Endothelial cell of umbilical vein (primary cell): ENCODE results near the gene MDFIC. TPM values are rescaled to one million over a fixed set of nuclear protein-coding genes. Genes with fewer than 3 reads are reported as not detected.

Experiments
- BruUV-seq: library from RNA; stranded (reverse); fragments of 400-500 nt; replicated peaks from 2 replicates; lab custom pipeline; 2021; lab: Mats Ljungman, UMichigan
- CTCF ChIA-PET: fragments of 300-600, 350-600 bp; sonication (Branson Sonifier 250); formaldehyde crosslinking; loops from one replicate; lab custom pipeline; 2021; ENCODE audit warnings: antibody characterized with exemption, inconsistent platforms; lab: Charles Lee
- POLR2A ChIA-PET: fragments of 300-600, 350-600 bp; sonication (Branson Sonifier 250); formaldehyde crosslinking; loops from one replicate; lab custom pipeline; 2021; ENCODE audit warnings: antibody characterized with exemption, inconsistent platforms; lab: Charles Lee
- DNase-seq: peaks from one replicate; pipeline ENCODE4 v3.0.0-alpha.2; 2011; ENCODE audit warnings: low read depth, low spot score
- FAIRE-seq: peaks from 2 replicates; lab custom pipeline; 2011; peaks lifted over from hg19 to GRCh38; lab: Jason Lieb, UNC
- H2AFZ ChIP-seq: 2 replicates; pipeline ENCODE4 v1.6.0; 2012; ENCODE audit warnings: low read depth, low read length, control low read depth, inconsistent platforms
- H3K27ac ChIP-seq: 2 replicates; pipeline ENCODE4 v1.5.1; 2011; ENCODE audit warnings: low read depth, mild to moderate bottlenecking, control low read depth, low read length, moderate library complexity; ENCODE audit not compliant: insufficient read depth
- H3K27me3 ChIP-seq, 2 experiments: 2 replicates each; pipeline versions ENCODE4 v1.6.0 to v1.6.1; 2011; ENCODE audit warnings: low read length in 2 of 2, mixed read lengths in 1 of 2; ENCODE audit not compliant: control insufficient read depth in 2 of 2, insufficient read depth in 2 of 2
- H3K36me3 ChIP-seq, 2 experiments: 2 replicates in 1 of 2; 3 replicates in 1 of 2; pipeline ENCODE4 v1.5.1; 2011; ENCODE audit warnings: low read length in 2 of 2, mild to moderate bottlenecking in 1 of 2, moderate library complexity in 1 of 2; ENCODE audit not compliant: control insufficient read depth in 2 of 2, insufficient read depth in 2 of 2; ENCODE audit errors: extremely low read depth in 1 of 2
- H3K4me1 ChIP-seq: 3 replicates; pipeline ENCODE4 v1.5.1; 2011; ENCODE audit warnings: mild to moderate bottlenecking, low read length; ENCODE audit not compliant: control insufficient read depth, insufficient read depth; ENCODE audit errors: extremely low read depth
- H3K4me2 ChIP-seq: 2 replicates; pipeline ENCODE4 v1.6.1; 2011; ENCODE audit warnings: low read length, control low read depth, mixed read lengths; ENCODE audit not compliant: insufficient read depth
- H3K4me3 ChIP-seq, 3 experiments: fragments of 200-600 bp in 1 of 3; sonication (generic), shearing (Covaris generic) in 1 of 3; replicated peaks in 1 of 3; 2 replicates each; pipeline ENCODE4 v1.5.1; 2011 to 2016; ENCODE audit warnings: control low read depth in 3 of 3, low read length in 3 of 3, mild to moderate bottlenecking in 2 of 3, inconsistent platforms in 1 of 3, low read depth in 1 of 3, moderate library complexity in 1 of 3; ENCODE audit not compliant: insufficient read depth in 1 of 3
- H3K79me2 ChIP-seq: 2 replicates; pipeline ENCODE4 v1.6.0; 2012; ENCODE audit warnings: low read length, inconsistent platforms; ENCODE audit not compliant: control insufficient read depth, insufficient read depth
- H3K9ac ChIP-seq: replicated peaks from 2 replicates; pipeline ENCODE3; 2011; ENCODE audit warnings: low read length, control low read depth; ENCODE audit not compliant: insufficient read depth; ENCODE audit errors: extremely low read depth
- H3K9me1 ChIP-seq: replicated peaks from 3 replicates; pipeline ENCODE4 v1.6.0; 2011; ENCODE audit warnings: mild to moderate bottlenecking, low read length; ENCODE audit not compliant: control insufficient read depth, insufficient read depth; ENCODE audit errors: extremely low read depth
- H3K9me3 ChIP-seq: replicated peaks from 2 replicates; pipeline ENCODE4 v1.5.1; 2012; ENCODE audit warnings: low read length, inconsistent platforms; ENCODE audit not compliant: control insufficient read depth, insufficient read depth
- H4K20me1 ChIP-seq: replicated peaks from 2 replicates; pipeline ENCODE3; 2011; ENCODE audit warnings: mild to moderate bottlenecking, low read length; ENCODE audit not compliant: control insufficient read depth, insufficient read depth; ENCODE audit errors: extremely low read depth
- CTCF ChIP-seq, 2 donors: IDR thresholded peaks; 1 replicate in 1 of 2; 2 replicates in 1 of 2; pipeline ENCODE4 v1.5.1; 2011; ENCODE audit warnings: low read length in 2 of 2, mild to moderate bottlenecking in 2 of 2, moderate library complexity in 2 of 2, control low read depth in 1 of 2, inconsistent platforms in 1 of 2, low read depth in 1 of 2; ENCODE audit not compliant: insufficient read depth in 1 of 2; ENCODE audit errors: extremely low read depth in 1 of 2
- EZH2 ChIP-seq: IDR thresholded peaks from 2 replicates; pipeline ENCODE4 v1.6.1; 2012; ENCODE audit warnings: borderline replicate concordance, low read depth, mild to moderate bottlenecking, moderate library complexity, low read length, inconsistent platforms; ENCODE audit not compliant: severe bottlenecking
- FOS ChIP-seq: IDR thresholded peaks from 2 replicates; pipeline ENCODE4 v1.6.1; 2011; ENCODE audit warnings: mild to moderate bottlenecking, low read length, moderate library complexity, borderline replicate concordance; ENCODE audit not compliant: insufficient read depth
- GATA2 ChIP-seq: IDR thresholded peaks from 2 replicates; pipeline ENCODE4 v1.7.0; 2011; ENCODE audit warnings: low read depth, mild to moderate bottlenecking, moderate library complexity, mixed read lengths, low read length; ENCODE audit not compliant: insufficient read length, insufficient read depth
- JUN ChIP-seq: IDR thresholded peaks from 2 replicates; pipeline ENCODE4 v1.6.1; 2011; ENCODE audit warnings: borderline replicate concordance, low read depth; ENCODE audit not compliant: insufficient read length, insufficient read depth
- MYC ChIP-seq: IDR thresholded peaks from one replicate; pipeline ENCODE4 v1.6.1; 2011; ENCODE audit warnings: mild to moderate bottlenecking, low read depth, low read length
- POLR2A ChIP-seq: IDR thresholded peaks from 2 replicates; pipeline ENCODE4 v1.6.1; 2012; ENCODE audit warnings: low read depth, mild to moderate bottlenecking, control low read depth, low read length
- POLR2AphosphoS5 ChIP-seq: IDR thresholded peaks from 2 replicates; pipeline ENCODE4 v1.6.1; 2012; ENCODE audit warnings: low read depth, mild to moderate bottlenecking, control low read depth, low read length, moderate library complexity; ENCODE audit not compliant: insufficient read depth
- dilution Hi-C: fragments of 300-500 bp; cut with MboI; formaldehyde crosslinking; loops from one replicate; pipeline ENCODE4 v1.15.0; 2019; ENCODE audit warnings: low sequenced_read_pairs; ENCODE audit not compliant: extremely low pct_ligation_motif_present
- intact Hi-C: fragments of 100-400 bp; cut with micrococcal nuclease; formaldehyde crosslinking; loops from one replicate; pipeline ENCODE4 v1.10.0; 2022
- polyA plus RNA-seq, 4 experiments: library from polyadenylated mRNA; depleted of rRNA in 3 of 4; stranded (reverse) in 3 of 4; unstranded in 1 of 4; fragments of >200 nt; gene quantifications; 2 replicates each; pipeline versions ENCODE4 v1.2.1 to v1.2.3, GENCODE V29; 2011 to 2012; ENCODE audit warnings: missing spikeins in 1 of 4
- total RNA-seq: library from RNA; stranded (reverse); gene quantifications from 2 replicates; pipeline ENCODE4 v1.2.3, GENCODE V29; 2021
- TF ChIP-seq, protein P1 (sequence below): IDR thresholded peaks from 2 replicates; pipeline ENCODE4 v1.6.1; 2011; ENCODE audit not compliant: insufficient read depth, insufficient read length

MDFIC gene
- total and polyA plus RNA-seq, 2 donors (not counting 3 experiments of a cell fraction or from before 2014, with no cell fraction given): 6.5 to 14.2 TPM

DNA sequence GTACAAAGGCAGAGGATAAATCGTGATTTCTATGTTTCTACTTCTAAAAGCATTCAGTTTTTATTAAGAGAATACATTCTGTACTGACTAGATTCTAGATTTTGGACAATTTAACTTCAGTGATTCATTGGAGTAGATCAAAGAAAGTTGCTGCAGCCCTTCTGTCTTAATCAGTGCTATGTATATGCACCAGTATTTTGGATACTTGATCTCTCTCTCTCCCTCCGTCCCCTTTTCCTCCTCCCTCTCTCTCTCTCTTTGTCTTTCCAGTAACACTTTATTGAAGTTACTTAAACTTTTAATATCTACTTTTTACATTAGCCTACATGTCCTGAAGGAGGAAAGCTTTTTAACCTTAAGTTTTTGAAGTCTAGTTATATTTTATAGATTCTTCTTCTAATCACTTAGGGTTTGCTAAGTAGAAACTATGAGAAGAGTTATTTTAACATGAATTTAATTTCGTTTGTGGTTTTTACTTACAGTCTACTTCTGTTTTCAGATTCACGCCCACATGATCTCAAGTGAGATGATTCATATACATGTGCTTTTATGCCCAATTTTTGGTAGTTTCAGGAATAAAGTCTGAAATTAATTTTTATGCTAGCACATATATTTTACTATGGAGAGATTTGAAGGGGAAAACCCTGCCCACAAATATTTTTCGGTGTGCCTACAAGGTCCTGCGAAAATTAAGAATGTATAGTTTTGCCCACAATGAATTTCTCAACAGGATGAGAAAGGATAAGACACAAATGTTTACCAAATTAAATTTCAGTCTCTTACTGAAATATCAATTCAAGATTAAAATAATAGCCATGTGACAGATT is 9.1 kb downstream of the MDFIC start:
- Histone ChIP-seq H3K79me2 (peaks cover 3% of the 10 kb centered on the region), H3K9me1 (no peaks in the 10 kb centered on the region), H3K36me3 (no peaks in the 10 kb centered on the region), H3K9ac (no peak overlapping the region), H3K4me1 (peaks cover 14% of the 10 kb centered on the region), H3K27me3 (no peaks in the 10 kb centered on the region), H3K4me3 (no peak overlapping the region), H4K20me1 (no peaks in the 10 kb centered on the region), H2AFZ (no peak overlapping the region), H3K9me3 (no peaks in the 10 kb centered on the region), H3K4me2 (no peak overlapping the region), H3K27ac (no peak overlapping the region)
- intact Hi-C loops: no loop called here
- DNase-seq (no peak), FAIRE-seq (no peak)
- POLR2A ChIA-PET: no interaction called here
- no peak for TF ChIP-seq GATA2
- TF ChIP-seq CTCF (IDR thresholded peaks at IDR 0.05; ENCODE audit: extremely low read depth in 1 of 2, insufficient read depth in 1 of 2, low read depth in 1 of 2, low read length in 2 of 2): no peak
- no peak for TF ChIP-seq EZH2
- TF ChIP-seq POLR2AphosphoS5: no peak
- TF ChIP-seq POLR2A: no peak
- TF ChIP-seq JUN: no peak
- TF ChIP-seq FOS: no peak
- TF ChIP-seq, protein P1, sequence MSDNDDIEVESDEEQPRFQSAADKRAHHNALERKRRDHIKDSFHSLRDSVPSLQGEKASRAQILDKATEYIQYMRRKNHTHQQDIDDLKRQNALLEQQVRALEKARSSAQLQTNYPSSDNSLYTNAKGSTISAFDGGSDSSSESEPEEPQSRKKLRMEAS: no peak
- no peak for TF ChIP-seq MYC
- CTCF ChIA-PET: interaction anchor here (1.4 to 1.6 kb wide), 2 partner anchors 8 to 11 kb away, joined by 3 to 4 read pairs; no protein-coding TSS in a partner anchor
- dilution Hi-C loops: no loop called here
- BruUV-seq: no TSS peak
